ENCODE measurements around the gene ATP2B3.
A peak's percentile ranks its signal among the peaks of the same experiment; 100 is the strongest.

ATP2B3 gene

DNA sequence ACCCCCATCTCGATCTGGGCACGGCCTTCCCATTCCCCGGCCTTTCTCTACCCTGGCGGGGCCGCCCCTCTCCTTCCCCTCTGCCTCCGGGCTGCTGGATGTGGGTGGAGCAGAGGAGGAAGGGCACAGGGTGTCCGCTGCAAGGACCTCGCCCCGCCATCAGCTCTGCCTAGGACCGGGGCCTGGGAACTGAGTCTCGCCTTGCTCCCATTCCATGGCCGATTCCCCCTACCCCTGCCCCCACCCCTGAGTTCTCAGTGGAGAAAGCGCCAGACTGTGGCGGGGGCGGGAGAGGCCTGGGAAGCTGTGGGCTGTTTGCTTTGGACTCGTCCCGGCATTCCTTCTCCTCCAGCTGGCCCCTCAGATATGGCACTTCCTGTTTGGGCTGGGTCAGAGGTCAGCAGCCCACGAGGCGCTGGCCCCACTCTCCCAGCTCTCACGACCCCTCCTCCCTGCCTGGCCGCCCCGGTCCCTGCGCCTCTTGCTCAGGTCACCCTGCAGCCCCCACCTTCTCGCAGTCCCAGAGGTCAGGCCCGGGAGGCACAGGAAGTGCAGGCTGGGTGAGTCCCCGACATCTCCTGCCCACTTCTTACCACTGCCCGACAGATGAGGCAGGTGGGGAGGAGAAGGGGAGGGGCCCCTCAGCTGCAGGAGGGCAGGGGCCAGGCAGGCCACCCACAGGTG lies 29.1 kb upstream of the ATP2B3 start:
- DNase-seq (ENCODE audit: low spot score): peak; percentile 60

DNA sequence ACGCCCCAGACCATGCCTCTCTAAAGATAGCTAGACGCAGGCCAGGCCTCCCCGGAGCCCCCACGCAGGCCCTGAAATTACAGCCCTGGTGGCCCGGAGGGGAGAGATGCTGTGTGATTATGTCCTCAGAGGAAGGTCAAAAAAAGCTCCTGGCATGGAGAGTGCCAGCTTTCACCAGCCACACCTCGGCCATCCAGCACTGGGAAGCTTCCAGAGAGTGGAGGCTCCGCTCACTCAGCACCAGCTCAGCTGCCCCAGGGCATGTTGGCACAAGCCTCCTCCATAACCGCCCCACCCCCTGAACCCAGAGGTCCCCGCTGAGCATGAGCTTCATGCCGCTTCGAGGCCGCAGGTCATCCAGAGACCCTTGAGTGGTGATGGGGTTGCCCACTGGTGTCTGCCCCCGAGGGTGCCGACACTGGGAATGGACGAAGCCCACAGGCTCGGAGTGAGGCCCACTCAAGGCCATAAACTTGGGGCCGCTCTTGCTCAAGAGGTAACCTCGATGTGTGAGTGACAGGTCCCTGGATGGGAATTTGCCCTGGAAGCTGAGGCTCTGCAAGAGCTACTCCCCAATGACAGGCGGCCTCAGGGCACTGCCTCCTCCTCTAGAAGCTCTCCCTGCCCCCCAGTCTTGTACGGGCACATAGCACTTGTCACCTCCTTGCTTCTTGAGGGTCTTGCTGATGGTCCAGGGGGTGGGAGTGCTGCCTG lies 27.1 kb upstream of the ATP2B3 start:
- DNase-seq (ENCODE audit: low spot score): no peak

DNA sequence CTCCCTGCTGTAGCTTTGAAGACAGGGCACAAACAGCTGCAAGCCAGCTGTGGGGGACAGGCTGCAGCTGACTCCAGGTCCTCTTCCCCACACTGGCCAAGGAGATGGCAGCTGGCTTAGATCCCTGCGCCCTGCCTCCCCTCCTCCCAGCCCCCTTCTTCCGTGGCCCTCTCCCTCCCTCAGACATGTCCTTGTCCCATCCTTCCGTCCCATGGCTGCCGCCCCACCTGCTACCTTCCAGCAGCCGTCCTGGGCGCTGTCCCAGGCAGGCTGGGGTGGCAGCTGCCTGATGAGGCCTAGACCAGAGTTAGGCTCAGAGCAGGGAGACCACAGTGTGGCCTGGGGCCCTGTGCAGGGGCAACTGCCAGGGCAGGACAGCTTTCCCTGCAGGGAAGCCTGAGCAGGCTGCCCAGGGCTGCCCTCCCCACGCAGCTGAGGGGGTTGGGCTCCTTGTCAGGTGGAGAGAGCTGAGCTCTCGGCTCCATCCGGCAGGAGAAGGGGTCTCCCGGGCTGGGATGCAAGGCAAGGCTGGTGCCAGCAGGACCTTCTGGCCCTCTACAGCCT lies 26.0 kb upstream of the ATP2B3 start:
- no peak for DNase-seq (ENCODE audit: low spot score)

DNA sequence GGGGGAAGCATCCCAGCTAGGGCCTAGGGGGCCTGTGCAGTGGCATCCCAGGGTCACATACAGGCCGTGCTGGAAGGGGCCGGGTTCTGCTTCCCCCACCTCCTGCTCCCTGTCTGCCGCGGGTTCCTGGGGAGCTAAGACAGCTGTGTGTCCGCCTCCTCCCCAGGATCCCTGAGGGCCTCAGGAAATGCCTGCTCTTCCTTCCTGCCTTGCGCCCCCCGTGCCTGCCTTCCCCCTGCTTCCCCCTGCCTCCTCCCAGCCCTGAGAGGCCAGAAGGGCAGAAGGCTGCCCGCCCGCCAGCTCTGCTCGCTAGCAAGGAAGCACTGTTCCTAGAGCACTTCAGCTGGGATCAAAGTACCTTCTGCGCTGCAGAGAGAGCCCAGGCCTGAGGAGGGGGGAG lies 25.5 kb upstream of the ATP2B3 start:
- no peak for DNase-seq (ENCODE audit: low spot score)

DNA sequence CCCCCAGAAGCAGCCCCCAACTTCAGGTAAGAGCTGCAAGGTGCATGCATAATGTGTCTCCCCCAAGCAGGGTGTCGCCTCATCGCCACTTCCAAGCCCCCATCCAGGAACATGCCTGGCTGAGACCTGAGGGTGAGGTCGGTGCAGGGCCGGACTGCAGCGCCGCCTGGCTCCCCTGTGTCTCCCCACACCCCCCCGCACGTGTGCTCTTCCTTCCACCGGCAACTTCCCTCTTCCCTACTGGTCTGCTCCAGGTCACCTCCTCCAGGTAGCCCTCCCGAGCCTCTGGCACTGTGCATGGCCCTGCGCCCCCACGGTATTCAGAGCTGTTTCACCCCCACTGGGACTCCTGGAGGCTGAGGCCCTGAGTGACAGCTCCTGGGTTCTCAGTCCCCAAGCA lies 24.9 kb upstream of the ATP2B3 start:
- no peak for DNase-seq (ENCODE audit: low spot score)

DNA sequence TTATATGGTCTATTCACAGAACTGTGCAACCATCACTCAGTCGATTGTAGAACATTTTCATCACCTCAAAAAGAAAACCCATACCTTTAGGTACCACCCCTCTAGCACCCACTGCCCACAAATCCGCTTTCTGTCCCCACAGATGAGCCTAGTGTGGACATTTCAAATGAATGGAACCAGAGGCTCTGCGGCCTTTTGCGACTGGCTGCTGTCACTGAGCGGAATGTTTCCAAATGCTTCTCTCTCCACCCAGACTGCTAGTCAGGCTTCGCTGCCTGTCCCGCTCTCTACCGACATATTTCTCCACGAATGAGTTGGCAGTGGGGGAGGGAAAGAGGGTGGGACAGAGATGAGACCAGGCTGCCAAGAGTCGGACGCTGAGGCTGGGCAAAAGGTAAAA lies 24.4 kb upstream of the ATP2B3 start:
- DNase-seq (ENCODE audit: low spot score): no peak

DNA sequence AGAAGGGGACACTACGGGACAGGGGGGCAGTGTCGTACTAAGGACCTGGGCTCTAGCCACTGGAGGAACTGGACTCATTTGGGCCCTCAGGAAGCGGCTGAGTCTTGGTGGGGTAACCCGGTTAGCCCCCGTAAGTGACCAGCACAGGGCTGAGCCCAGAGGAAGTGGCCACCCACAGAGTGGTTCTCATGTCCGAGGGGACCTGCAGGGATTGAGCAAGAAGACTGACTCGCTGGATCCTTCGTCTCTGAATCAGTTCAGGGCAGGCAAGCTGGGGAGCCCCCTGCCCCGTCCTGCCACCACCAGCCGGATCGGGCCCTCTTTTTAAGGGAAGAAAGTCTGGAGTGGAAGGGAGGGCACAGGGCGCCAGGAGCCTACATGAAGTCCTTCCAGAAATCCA lies 23.4 kb upstream of the ATP2B3 start:
- DNase-seq (ENCODE audit: low spot score): no peak

DNA sequence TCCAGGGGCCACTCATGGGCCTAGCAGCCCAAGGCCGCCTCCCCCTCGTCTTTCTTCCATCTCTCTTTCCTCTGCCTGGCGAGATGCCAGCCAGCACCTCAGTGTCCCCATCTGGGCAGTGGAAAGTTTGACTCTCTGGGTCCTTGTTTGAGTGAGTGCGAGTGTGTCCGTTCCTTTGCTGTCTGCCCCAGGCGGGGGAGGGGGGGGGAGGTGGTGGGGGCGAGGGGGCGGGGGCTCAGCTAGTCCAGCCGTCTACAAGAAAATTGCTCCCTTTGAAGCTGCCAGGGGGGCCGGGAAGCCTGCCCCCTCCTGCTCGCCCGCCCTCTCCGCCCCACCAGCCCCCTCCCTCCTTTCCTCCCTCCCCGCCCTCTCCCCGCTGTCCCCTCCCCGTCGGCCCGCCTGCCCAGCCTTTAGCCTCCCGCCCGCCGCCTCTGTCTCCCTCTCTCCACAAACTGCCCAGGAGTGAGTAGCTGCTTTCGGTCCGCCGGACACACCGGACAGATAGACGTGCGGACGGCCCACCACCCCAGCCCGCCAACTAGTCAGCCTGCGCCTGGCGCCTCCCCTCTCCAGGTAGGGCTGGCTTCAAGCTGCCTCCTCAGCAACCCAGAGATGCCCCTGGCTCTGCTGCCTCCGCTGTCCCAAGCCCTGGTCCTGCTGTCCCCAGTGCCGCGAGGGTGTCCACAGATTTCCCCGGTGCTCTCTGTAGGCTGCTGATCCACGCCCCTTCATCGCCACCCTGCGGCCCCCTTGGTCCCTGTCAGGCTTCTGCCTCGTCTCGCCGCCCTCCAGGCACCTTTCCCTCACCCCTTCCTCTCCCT lies 22.7 kb upstream of the ATP2B3 start, which contains the start of gene BGN:
BGN (plus strand) TSS at position 440 of the 821 bp plus-strand sequence. CDS start 9,652 bp downstream, outside the sequence.
- peak; percentile 66 for DNase-seq (ENCODE audit: low spot score)

DNA sequence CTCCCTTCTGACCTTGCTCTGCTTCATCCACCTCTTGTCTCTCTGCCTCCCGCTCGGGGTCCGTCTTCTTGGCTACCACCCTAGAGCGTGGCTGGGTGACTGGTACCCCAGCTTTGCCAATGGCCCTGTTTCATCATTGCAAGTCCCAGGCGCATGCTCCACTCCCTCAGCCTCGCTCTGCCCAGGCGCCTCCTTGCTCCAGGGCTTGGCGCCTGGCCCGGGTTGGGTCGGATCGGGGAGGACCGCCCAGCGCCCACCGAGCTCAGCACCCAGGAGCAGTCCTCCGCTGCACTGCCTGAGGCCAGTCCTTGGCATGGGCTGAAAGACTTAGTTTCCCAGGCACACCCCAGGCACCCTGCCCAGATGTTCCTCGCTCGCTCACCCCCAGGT lies 22.1 kb upstream of the ATP2B3 start:
- DNase-seq (ENCODE audit: low spot score): peak; percentile 55

DNA sequence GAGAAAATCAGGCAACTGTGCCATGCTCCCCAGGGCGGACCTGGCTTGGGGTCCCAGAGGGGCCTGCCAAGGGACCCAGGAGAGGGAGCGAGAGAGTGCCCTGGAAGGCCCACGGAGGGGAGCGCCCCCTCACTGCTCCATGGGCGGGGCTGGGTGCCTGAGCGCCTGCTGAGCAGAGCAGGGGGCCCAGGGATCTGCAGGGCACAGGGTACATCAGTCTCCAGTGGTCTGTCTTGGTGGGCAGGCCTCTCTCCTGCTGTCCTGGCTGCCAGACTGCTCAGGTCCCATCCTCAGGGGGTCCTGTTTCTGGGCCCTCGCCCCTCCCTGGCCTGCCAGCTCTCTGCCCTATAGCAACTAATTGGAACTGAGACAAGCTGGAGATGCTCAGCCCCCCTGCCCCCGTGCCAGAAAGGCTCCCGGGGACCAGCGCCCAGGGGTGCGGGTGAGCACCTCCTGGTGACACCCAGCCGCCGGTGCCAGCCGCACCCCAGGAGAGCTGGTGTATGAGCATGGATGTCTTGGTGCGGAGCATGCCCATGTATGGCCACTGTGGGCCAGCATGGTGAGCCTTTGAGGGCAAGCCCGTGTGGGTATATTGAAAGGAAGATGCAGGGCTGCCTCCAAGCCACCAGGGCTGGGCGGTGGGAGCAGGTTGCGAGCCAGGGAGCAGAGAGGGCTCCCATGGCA lies 21.4 kb upstream of the ATP2B3 start:
- DNase-seq (ENCODE audit: low spot score): no peak

DNA sequence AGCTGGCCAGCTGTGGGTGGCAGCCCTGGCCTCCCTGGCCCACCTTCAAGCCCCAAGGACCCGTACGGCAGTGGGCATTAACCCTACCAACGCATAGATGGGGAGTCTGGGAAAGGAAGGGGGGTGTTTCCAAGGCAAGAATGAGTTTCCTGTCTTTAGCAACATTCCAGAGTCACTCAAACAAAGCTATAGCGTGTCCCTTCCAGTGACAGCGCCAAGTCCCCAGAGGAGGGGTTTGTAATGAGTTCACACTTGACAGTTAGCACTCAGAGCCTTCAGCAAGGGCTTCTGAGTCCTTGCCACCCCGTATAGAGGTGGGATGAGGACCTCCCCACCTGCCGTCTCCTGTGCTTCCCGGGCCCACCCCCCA lies 20.9 kb upstream of the ATP2B3 start:
- no peak for DNase-seq (ENCODE audit: low spot score)

DNA sequence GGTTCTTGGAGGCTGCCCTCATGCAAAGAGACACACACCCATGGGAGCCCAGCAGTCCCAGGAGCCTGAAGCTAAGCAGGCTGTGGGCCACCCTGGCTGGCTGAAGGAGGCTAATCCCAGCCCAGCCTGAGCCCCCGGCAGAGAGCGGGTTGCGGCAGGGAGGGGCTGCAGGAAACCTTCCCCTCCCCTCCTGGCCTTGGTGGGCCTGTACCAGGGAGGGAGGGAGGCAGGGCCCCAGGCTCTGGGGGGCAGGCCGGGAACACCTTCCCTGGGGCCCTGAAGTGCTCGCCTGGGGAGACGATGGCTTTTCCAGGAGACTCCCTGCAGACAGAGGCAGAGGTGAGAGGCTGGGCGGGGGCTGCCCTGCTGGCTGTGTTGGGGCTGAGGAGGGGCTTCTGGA lies 19.0 kb upstream of the ATP2B3 start:
- DNase-seq (ENCODE audit: low spot score): no peak

DNA sequence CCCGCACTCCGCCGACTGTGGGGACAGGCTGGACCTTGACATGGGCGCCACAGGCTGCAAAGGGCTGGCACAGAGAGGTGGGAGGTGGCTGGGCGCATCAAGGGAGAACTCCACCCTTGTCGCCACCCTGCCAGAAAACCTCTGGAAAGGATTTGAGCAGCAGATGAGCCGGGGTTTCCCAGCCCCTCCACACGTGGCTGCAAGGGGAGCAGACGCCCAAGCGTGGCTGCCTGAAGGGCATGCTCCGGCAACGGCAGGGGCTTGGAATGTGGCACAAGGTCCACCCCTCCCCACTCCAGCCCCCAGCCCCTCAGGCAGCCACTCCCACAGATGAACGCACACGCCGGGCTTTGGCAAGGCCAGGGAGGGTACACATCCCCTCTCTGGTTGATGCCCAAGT lies 18.1 kb upstream of the ATP2B3 start:
- no peak for DNase-seq (ENCODE audit: low spot score)

DNA sequence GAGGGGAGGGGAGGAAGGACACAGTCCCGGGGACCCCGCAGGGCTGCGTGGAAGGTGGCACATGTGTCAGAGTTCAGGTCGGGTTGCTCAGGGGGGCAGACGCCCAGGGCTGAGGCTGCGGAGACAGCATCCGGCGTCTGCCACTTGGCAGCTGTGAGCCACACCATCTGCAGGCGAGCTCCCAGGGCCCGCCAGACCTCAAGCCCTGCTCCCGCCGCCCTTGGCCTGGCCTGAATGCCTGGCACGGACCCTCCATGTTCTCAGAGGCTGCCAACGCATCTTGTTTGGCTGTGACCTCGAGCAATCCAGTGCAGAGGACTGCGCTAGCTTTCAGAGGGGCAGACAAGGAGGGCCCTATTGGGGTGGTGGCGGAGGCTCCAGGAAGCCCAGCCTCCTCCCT lies 17.6 kb upstream of the ATP2B3 start:
- DNase-seq (ENCODE audit: low spot score): peak; percentile 42

DNA sequence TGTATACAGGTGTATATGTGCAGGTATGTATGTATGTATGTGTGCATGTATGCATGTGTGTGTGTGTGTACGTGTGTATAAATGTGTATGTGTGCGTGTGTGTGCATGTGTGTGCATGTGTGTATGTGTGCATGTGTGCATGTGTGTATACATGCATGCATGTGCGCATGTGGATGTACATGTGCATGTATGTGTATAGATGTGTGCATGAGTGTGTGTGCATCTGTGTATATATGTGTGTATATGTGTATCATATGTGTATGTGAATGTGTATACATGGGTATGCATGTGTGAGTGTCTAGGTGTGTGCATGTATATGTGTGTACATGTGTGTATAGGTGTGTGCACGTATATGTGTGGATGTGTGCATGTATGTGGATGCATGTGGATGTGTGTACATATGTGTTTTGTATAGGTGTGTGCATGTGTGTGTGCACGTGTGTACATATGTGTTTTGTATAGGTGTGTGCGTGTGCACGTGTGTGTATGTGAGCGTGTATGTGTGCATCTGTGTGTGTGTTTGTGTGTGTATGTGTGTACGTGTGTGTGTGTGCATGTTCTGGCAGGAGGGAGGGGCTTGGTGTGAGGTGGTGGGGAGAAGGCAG lies 16.7 kb upstream of the ATP2B3 start:
- DNase-seq (ENCODE audit: low spot score): no peak

DNA sequence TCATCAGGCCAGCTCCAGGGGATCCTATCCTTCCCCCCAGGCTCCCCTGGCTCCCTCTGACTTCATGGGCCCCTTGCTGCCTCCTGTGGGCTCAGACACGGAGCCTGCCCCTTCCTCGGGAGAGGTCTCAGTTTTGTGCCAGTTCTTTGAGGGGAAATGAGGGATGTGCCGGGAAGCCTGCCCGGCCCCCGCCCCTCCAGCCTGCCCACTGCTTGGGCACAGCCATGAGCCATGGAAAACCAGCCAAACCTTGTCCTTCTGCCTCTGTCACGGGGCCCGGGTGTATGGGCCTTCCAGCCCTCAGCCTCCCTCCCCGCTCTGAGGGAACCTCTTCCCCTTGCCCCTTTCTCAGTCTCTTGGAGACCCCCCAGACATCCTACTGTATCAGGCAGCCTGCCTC lies 15.9 kb upstream of the ATP2B3 start:
- no peak for DNase-seq (ENCODE audit: low spot score)

DNA sequence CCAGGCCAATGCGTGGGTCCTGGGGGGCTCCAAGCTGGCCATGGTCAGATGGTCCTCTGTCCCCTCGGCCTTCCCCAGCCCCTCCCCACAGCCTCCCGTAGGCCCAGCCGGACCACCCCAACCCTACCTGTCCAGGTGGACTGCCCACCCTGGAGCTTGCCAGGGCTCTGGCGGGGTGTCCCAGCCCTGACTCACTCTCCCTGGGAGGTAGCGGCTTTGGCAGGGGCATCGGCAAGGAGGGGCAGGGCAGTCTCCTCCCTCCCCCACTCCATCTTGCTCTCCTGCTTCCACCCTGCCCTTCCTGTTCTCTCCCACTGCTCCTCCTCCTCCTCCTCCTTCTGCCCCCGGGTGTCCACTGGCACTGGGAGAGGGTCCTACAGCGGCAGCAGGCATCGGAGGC lies 15.3 kb upstream of the ATP2B3 start:
- no peak for DNase-seq (ENCODE audit: low spot score)

DNA sequence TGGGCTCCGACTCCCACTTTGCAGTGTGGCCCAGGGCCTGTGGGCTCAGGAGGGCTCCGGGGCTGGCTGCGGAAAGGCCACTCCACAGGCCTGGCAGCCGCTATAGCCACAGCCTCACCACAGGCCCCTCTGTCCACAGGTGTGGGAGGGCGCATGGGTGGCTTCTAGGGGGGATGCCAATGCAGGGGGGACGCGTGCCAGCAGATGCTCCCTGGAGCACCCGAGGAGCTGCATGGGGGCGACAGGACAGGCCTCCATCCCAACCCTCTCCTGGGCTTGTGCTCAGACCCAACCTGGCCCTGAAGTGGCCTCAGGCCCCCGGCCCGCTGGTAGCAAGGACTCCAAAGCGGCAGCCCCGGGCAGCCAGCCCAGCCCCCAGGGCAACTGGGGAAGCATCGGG lies 14.6 kb upstream of the ATP2B3 start:
- DNase-seq (ENCODE audit: low spot score): no peak

DNA sequence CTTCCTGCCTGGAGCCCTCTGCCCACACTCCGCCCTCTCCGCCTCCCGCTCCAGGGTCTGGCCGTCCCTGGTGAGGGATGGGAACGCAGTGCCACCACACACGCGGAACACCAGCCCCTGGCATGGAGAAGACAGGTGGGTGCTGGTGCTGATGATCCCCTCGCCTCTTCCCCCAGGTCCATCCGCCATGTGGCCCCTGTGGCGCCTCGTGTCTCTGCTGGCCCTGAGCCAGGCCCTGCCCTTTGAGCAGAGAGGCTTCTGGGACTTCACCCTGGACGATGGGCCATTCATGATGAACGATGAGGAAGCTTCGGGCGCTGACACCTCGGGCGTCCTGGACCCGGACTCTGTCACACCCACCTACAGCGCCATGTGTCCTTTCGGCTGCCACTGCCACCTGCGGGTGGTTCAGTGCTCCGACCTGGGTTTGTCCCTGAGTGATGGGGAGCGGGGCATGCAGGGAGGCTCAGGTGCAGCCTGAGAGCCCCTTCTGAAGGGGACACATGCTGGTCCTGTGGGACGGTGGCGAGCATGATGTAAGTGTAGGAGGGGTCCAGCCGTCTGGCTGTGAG lies 12.9 kb upstream of the ATP2B3 start:
- DNase-seq (ENCODE audit: low spot score): no peak

DNA sequence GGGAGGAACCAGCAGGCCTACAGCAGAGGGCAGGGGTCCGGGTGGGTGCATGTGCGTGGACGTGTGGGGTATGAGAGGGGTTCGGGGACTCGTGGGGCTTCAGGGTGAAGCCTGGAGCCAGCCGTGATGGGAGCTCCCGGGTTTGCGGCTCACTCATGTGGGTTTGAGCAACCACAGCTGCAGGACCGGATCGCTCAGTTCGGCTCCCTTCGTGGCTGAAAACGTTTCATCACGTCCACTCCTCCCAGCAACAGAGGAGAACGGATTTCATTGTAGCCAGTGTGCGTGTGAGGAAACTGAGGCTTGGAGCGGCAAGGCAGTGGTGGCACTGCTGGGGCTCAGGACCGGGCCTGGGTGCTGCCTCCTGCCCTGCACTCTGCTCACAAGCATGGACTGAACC lies 12.1 kb upstream of the ATP2B3 start:
- no peak for DNase-seq (ENCODE audit: low spot score)

DNA sequence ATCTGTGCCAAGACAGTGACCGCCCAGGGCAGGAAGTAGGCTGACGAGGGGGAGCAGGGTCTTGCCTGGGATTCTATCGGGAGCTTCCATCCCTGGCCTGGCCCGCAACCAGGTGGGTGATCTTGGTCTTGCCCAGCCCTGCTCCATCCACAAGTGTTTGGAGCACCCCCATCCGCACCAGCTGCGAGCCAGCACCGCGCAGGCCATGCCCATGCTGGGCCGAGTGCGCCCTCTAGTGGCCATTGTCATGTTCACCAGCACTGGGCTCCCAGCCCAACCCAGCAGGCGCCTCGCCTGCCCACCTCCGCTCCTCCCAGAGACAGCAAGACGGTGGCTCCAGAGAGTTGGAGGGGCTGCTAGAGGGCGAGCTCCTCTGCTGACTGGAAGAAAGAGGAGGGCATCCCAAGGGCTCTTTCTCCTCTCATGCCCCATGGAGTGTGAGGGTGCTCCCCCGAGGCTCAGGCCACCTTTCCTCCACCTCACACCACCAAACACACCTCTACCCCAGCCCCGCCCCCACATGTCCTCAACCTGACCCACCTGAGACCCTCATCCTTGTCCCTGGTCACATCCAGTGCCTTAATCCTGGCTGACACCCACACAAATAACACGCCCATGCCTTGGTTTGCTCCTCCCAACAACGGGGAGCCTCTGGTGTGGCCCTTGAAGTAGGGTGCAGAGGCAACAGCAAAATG lies 9.8 kb upstream of the ATP2B3 start:
- peak; percentile 87 for DNase-seq (ENCODE audit: low spot score)
